Fibroblast of the aortic adventitia (primary cell): ENCODE measurements around the gene MRPL48. TPM values are rescaled to one million over a fixed set of nuclear protein-coding genes. Genes with fewer than 3 reads are reported as not detected.
"Not testable (repeated sequence)": the region's sequence is repeated elsewhere in the genome, so short reads cannot be mapped to it uniquely, and the experiment has no call there.

ENCODE experiments used
- DNase-seq: peaks from one replicate; pipeline ENCODE4 v3.0.0-alpha.2; 2010; ENCODE audit warnings: low read depth
- H3K4me3 ChIP-seq: 2 replicates; pipeline ENCODE4 v1.5.1; 2011; ENCODE audit warnings: low read depth, mild to moderate bottlenecking, control low read depth, low read length, moderate library complexity
- CTCF ChIP-seq: IDR thresholded peaks from 2 replicates; pipeline ENCODE4 v1.5.1; 2011; ENCODE audit warnings: mild to moderate bottlenecking, low read length, control low read depth, inconsistent platforms; ENCODE audit not compliant: insufficient read depth
- total RNA-seq: library from RNA; depleted of rRNA; stranded (reverse); fragments of >200 nt; gene quantifications from 2 replicates; pipeline ENCODE4 v1.2.3, GENCODE V29; 2012; ENCODE audit warnings: low replicate concordance

MRPL48 gene
- total RNA-seq, 1 donor, result 45.6 TPM

- no peak overlapping the region for H3K4me3 ChIP-seq
- TF ChIP-seq CTCF, result no peak
- DNase-seq, result no peak
Measured at GRCh38 chr11:73750228-73750627, 37.4 kb upstream of the MRPL48 start.

- not testable (repeated sequence) for DNase-seq, H3K4me3 ChIP-seq
Measured at GRCh38 chr11:73750862-73751261, 36.8 kb upstream of the MRPL48 start.

GRCh38 chr11:73752216-73752867, 35.3 kb upstream of the MRPL48 start:
- H3K4me3 ChIP-seq, result no peak overlapping the region
- no peak for TF ChIP-seq CTCF
- DNase-seq, result no peak

GRCh38 chr11:73752903-73753302, 34.8 kb upstream of the MRPL48 start:
- H3K4me3 ChIP-seq, result no peak overlapping the region
- no peak for TF ChIP-seq CTCF
- DNase-seq, result no peak

- no peak for DNase-seq
- TF ChIP-seq CTCF, result no peak
- H3K4me3 ChIP-seq, result no peak overlapping the region
Measured at GRCh38 chr11:73753938-73754337, 33.7 kb upstream of the MRPL48 start.

GRCh38 chr11:73755670-73756069, 32.0 kb upstream of the MRPL48 start:
- TF ChIP-seq CTCF, result no peak
- no peak for DNase-seq
- H3K4me3 ChIP-seq, result no peak overlapping the region

GRCh38 chr11:73757598-73757997, 30.1 kb upstream of the MRPL48 start:
- H3K4me3 ChIP-seq, result no peak overlapping the region
- TF ChIP-seq CTCF, result no peak
- no peak for DNase-seq
